ENCODE measurements around the gene MRTO4. TPM values are rescaled to one million over a fixed set of nuclear protein-coding genes. Genes with fewer than 3 reads are reported as not detected.
"Not testable (repeated sequence)": the region's sequence is repeated elsewhere in the genome, so short reads cannot be mapped to it uniquely, and the experiment has no call there.

MRTO4 gene
- polyA plus RNA-seq, 3 donors = 4.9 to 8.7 (median 8.4) TPM

GRCh38 chr1:19284881-19285280 lies 33.3 kb downstream of the MRTO4 start:
- Histone ChIP-seq H3K27ac (ENCODE audit: low read depth in 1 of 2, low read length in 2 of 2) (no peak overlapping the region), H3K4me1 (ENCODE audit: control insufficient read depth in 1 of 2, insufficient read depth in 2 of 2, low read length in 2 of 2) (peaks cover 6 to 11% of the 10 kb centered on the region in 2 donors), H3K36me3 (replicated peaks in 1 of 2; ENCODE audit: control insufficient read depth in 1 of 2, insufficient read depth in 2 of 2, low read length in 2 of 2) (no peaks in the 10 kb centered on the region), H2AFZ (ENCODE audit: insufficient read depth, low read depth, low read length, poor library complexity, severe bottlenecking) (no peak overlapping the region), H3K79me2 (ENCODE audit: insufficient read depth, low read length) (no peaks in the 10 kb centered on the region), H3K9me3 (replicated peaks in 1 of 2; ENCODE audit: control insufficient read depth in 1 of 2, insufficient read depth in 1 of 2, low read length in 2 of 2) (no peaks in the 10 kb centered on the region), H3K4me2 (replicated peaks; ENCODE audit: extremely low read depth, low read length, poor library complexity, severe bottlenecking) (no peak overlapping the region), H4K20me1 (ENCODE audit: insufficient read depth, low read length) (no peaks in the 10 kb centered on the region), H3K9ac (ENCODE audit: insufficient read depth, low read length, poor library complexity, severe bottlenecking) (no peak overlapping the region), H3K4me3 (replicated peaks in 1 of 3; ENCODE audit: low read depth in 2 of 3, low read length in 3 of 3) (no peak overlapping the region), H3K27me3 (ENCODE audit: control insufficient read depth in 2 of 2, insufficient read depth in 2 of 2, low read length in 2 of 2) (peaks cover 6 to 17% of the 10 kb centered on the region in 2 donors)
- H3K4me3 Mint-ChIP-seq = no peak overlapping the region
- peaks cover 0 to 5% (median 2%) of the 10 kb centered on the region in 7 donors for H3K9me3 Mint-ChIP-seq
- peaks cover 13 to 22% (median 20%) of the 10 kb centered on the region in 3 donors for H3K27me3 Mint-ChIP-seq (ENCODE audit: low read depth in 3 of 3)
- peaks cover 11% of the 10 kb centered on the region for H3K4me1 Mint-ChIP-seq
- H3K36me3 Mint-ChIP-seq = peaks cover 0 to 8% of the 10 kb centered on the region in 2 donors
- no peak for DNase-seq
- H3K27ac Mint-ChIP-seq = no peak overlapping the region
- no peak for TF ChIP-seq CTCF (IDR thresholded peaks at IDR 0.05)
- 75% methylated on average over 3 of the region's 8 CpGs for WGBS (ENCODE audit: insufficient coverage)
- intact Hi-C loops (cut with micrococcal nuclease) = no loop called here

- H3K27me3 ChIP-seq (ENCODE audit: control insufficient read depth in 2 of 2, insufficient read depth in 2 of 2, low read length in 2 of 2) = peaks cover 6 to 17% of the 10 kb centered on the region in 2 donors
- H3K9me3 Mint-ChIP-seq; H4K20me1 ChIP-seq (ENCODE audit: insufficient read depth, low read length); DNase-seq; H3K79me2 ChIP-seq (ENCODE audit: insufficient read depth, low read length); H2AFZ ChIP-seq (ENCODE audit: insufficient read depth, low read depth, low read length, poor library complexity, severe bottlenecking); H3K9ac ChIP-seq (ENCODE audit: insufficient read depth, low read length, poor library complexity, severe bottlenecking); H3K4me2 ChIP-seq (replicated peaks; ENCODE audit: extremely low read depth, low read length, poor library complexity, severe bottlenecking); H3K27ac Mint-ChIP-seq; H3K4me3 Mint-ChIP-seq; H3K27ac ChIP-seq (ENCODE audit: low read depth in 1 of 2, low read length in 2 of 2); H3K36me3 Mint-ChIP-seq; H3K4me3 ChIP-seq (replicated peaks in 1 of 3; ENCODE audit: low read depth in 2 of 3, low read length in 3 of 3); H3K36me3 ChIP-seq (replicated peaks in 1 of 2; ENCODE audit: control insufficient read depth in 1 of 2, insufficient read depth in 2 of 2, low read length in 2 of 2); H3K9me3 ChIP-seq (replicated peaks in 1 of 2; ENCODE audit: control insufficient read depth in 1 of 2, insufficient read depth in 1 of 2, low read length in 2 of 2); intact Hi-C loops (cut with micrococcal nuclease): not testable (repeated sequence)
- no CpG with 5 or more reads among the region's 3 CpGs for WGBS (ENCODE audit: insufficient coverage)
- Mint-ChIP-seq H3K27me3 (ENCODE audit: low read depth in 3 of 3) (peaks cover 14 to 22% (median 20%) of the 10 kb centered on the region in 3 donors), H3K4me1 (peaks cover 11% of the 10 kb centered on the region)
- peaks cover 6 to 11% of the 10 kb centered on the region in 2 donors for H3K4me1 ChIP-seq (ENCODE audit: control insufficient read depth in 1 of 2, insufficient read depth in 2 of 2, low read length in 2 of 2)
These were observed 33.8 kb downstream of the MRTO4 start for GRCh38 chr1:19285366-19285765.

GRCh38 chr1:19285807-19286206 lies 34.2 kb downstream of the MRTO4 start:
- H3K4me3 ChIP-seq (replicated peaks in 1 of 3; ENCODE audit: low read depth in 2 of 3, low read length in 3 of 3); H3K27ac ChIP-seq (ENCODE audit: low read depth in 1 of 2, low read length in 2 of 2); H3K36me3 Mint-ChIP-seq; H3K79me2 ChIP-seq (ENCODE audit: insufficient read depth, low read length); H3K9me3 ChIP-seq (replicated peaks in 1 of 2; ENCODE audit: control insufficient read depth in 1 of 2, insufficient read depth in 1 of 2, low read length in 2 of 2); H4K20me1 ChIP-seq (ENCODE audit: insufficient read depth, low read length); DNase-seq; H3K27ac Mint-ChIP-seq; H3K4me2 ChIP-seq (replicated peaks; ENCODE audit: extremely low read depth, low read length, poor library complexity, severe bottlenecking); H3K4me3 Mint-ChIP-seq; H3K9ac ChIP-seq (ENCODE audit: insufficient read depth, low read length, poor library complexity, severe bottlenecking); H2AFZ ChIP-seq (ENCODE audit: insufficient read depth, low read depth, low read length, poor library complexity, severe bottlenecking); intact Hi-C loops (cut with micrococcal nuclease); H3K36me3 ChIP-seq (replicated peaks in 1 of 2; ENCODE audit: control insufficient read depth in 1 of 2, insufficient read depth in 2 of 2, low read length in 2 of 2); H3K9me3 Mint-ChIP-seq: not testable (repeated sequence)
- peaks cover 11% of the 10 kb centered on the region for H3K4me1 Mint-ChIP-seq
- 78% methylated on average over 3 of the region's 3 CpGs for WGBS (ENCODE audit: insufficient coverage)
- H3K27me3 Mint-ChIP-seq (ENCODE audit: low read depth in 3 of 3) = peaks cover 14 to 22% (median 20%) of the 10 kb centered on the region in 3 donors
- Histone ChIP-seq H3K27me3 (ENCODE audit: control insufficient read depth in 2 of 2, insufficient read depth in 2 of 2, low read length in 2 of 2) (peaks cover 6 to 17% of the 10 kb centered on the region in 2 donors), H3K4me1 (ENCODE audit: control insufficient read depth in 1 of 2, insufficient read depth in 2 of 2, low read length in 2 of 2) (peaks cover 6 to 11% of the 10 kb centered on the region in 2 donors)

All from CD14-positive monocyte (primary cell).